GM12864 (cell line): Measurements from ENCODE around the gene SNRPE.
A peak's percentile ranks its signal among the peaks of the same experiment; 100 is the strongest.

Experiments used
- DNase-seq: peaks from one replicate; pipeline ENCODE4 v3.0.0-alpha.2; 2011; ENCODE audit warnings: low read depth
- H3K4me3 ChIP-seq: 2 replicates; pipeline ENCODE4 v1.5.1; 2011; ENCODE audit warnings: mild to moderate bottlenecking, low read depth, low read length, control low read depth
- CTCF ChIP-seq: IDR thresholded peaks from 2 replicates; pipeline ENCODE4 v1.5.1; 2011; ENCODE audit warnings: low read depth, mild to moderate bottlenecking, moderate library complexity, low read length, control low read depth, inconsistent platforms; ENCODE audit errors: missing control alignments

SNRPE gene

GRCh38 chr1:203858055-203858454 is 3.3 kb upstream of the SNRPE start:
- DNase-seq, result no peak

GRCh38 chr1:203858975-203859374 is 2.4 kb upstream of the SNRPE start:
- no peak for TF ChIP-seq CTCF
- H3K4me3 ChIP-seq, result no peak overlapping the region
- DNase-seq, result no peak

More at GRCh38 chr1:203858055-203858454, 3.3 kb upstream of the SNRPE start:
- H3K4me3 ChIP-seq, result no peak overlapping the region
- TF ChIP-seq CTCF, result no peak

- DNase-seq, result no peak
- no peak for TF ChIP-seq CTCF
- peak overlapping the region; percentile 96; the same call in 1 of the 2 replicates for H3K4me3 ChIP-seq
These were observed 888 bp upstream of the SNRPE start for GRCh38 chr1:203860396-203861025.

GRCh38 chr1:203867802-203868201 is 6.4 kb downstream of the SNRPE start:
- TF ChIP-seq CTCF, result no peak
- no peak for DNase-seq
- H3K4me3 ChIP-seq, result no peak overlapping the region

- TF ChIP-seq CTCF, result no peak
- no peak overlapping the region for H3K4me3 ChIP-seq
- DNase-seq, result no peak
These were observed 8.8 kb downstream of the SNRPE start for GRCh38 chr1:203870245-203870644.

- TF ChIP-seq CTCF, result peak; percentile 58
- DNase-seq, result no peak
- H3K4me3 ChIP-seq, result no peak overlapping the region
These were observed 9.9 kb downstream of the SNRPE start for GRCh38 chr1:203871114-203871880.
